ENCODE measurements around the gene MACROD2. TPM values are rescaled to one million over a fixed set of nuclear protein-coding genes. Genes with fewer than 3 reads are reported as not detected.
A peak's percentile ranks its signal among the peaks of the same experiment; 100 is the strongest.

Gene MACROD2
- total and polyA plus RNA-seq, 7 donors: 0.20 to 4.8 (median 0.87) TPM

DNA sequence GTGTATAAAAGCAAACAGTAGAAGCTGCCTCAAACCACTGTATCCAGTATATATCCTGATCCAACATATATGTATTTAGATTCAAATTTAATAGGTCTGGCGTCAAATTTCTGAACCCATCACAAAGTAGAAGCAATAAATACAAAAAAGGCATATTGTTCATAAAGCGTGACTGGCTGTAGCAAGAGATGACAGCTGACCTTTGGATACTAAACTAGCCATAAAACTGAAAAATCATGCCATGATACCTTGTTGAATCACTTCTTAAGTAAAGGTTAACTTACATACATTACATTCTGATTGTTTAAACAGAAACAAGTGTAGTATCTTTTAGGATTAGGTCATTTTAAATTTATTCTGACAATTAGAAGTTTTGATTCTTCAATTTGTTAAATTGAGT lies 714.1 kb downstream of the MACROD2 start:
- WGBS, 3 donors: 59 to 86% (median 79%) methylated on average over 2 of the region's 2 CpGs
- Histone ChIP-seq H3K4me3 (no peak overlapping the region), H3K4me1 (peaks cover 9% of the 10 kb centered on the region), H3K36me3 (ENCODE audit: insufficient read depth in 1 of 2, low read depth in 1 of 2) (no peaks in the 10 kb centered on the region), H3K27ac (no peak overlapping the region), H3K9me3 (no peaks in the 10 kb centered on the region), H3K27me3 (ENCODE audit: insufficient read depth in 3 of 3, low read length in 2 of 3) (no peaks in the 10 kb centered on the region)
- intact Hi-C loops (cut with DNase I): loop anchor here in 1 of 2 donors (10.0 kb wide), 1 partner anchor 365 kb away; no protein-coding TSS in a partner anchor
- no peak for DNase-seq
- no peak for ATAC-seq
- TF ChIP-seq, protein P1, sequence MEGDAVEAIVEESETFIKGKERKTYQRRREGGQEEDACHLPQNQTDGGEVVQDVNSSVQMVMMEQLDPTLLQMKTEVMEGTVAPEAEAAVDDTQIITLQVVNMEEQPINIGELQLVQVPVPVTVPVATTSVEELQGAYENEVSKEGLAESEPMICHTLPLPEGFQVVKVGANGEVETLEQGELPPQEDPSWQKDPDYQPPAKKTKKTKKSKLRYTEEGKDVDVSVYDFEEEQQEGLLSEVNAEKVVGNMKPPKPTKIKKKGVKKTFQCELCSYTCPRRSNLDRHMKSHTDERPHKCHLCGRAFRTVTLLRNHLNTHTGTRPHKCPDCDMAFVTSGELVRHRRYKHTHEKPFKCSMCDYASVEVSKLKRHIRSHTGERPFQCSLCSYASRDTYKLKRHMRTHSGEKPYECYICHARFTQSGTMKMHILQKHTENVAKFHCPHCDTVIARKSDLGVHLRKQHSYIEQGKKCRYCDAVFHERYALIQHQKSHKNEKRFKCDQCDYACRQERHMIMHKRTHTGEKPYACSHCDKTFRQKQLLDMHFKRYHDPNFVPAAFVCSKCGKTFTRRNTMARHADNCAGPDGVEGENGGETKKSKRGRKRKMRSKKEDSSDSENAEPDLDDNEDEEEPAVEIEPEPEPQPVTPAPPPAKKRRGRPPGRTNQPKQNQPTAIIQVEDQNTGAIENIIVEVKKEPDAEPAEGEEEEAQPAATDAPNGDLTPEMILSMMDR (IDR thresholded peaks at IDR 0.05): no peak

DNA sequence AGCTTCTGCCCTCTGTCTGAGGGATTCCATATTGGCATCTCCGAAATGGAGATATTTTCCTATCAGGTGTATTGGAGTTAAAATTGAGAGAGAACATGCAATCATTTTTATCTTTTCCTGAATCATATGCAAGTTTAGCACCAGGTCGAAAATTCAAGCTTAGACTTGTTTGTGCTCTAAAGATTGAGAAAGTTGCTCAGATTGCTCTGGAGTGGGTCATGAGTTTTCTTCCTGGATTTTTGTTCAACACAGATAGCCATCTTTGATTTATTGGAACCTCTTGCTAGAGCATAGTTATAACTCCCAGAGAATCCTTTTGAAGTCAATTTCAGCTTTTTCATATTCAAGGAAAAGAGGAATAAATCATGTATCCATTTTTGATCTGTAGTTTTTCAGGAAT lies 715.6 kb downstream of the MACROD2 start:
- DNase-seq (no peak), ATAC-seq (no peak)
- intact Hi-C loops (cut with DNase I): no loop called here
- Histone ChIP-seq H3K27me3 (ENCODE audit: insufficient read depth in 3 of 3, low read length in 2 of 3) (no peaks in the 10 kb centered on the region), H3K9me3 (no peaks in the 10 kb centered on the region), H3K36me3 (ENCODE audit: insufficient read depth in 1 of 2, low read depth in 1 of 2) (no peaks in the 10 kb centered on the region), H3K27ac (no peak overlapping the region), H3K4me3 (no peak overlapping the region), H3K4me1 (peaks cover 9% of the 10 kb centered on the region)
- 89 to 90% (median 89%) methylated on average over 2 of the region's 2 CpGs for WGBS, 3 donors
- TF ChIP-seq, protein P1 (IDR thresholded peaks at IDR 0.05): no peak

DNA sequence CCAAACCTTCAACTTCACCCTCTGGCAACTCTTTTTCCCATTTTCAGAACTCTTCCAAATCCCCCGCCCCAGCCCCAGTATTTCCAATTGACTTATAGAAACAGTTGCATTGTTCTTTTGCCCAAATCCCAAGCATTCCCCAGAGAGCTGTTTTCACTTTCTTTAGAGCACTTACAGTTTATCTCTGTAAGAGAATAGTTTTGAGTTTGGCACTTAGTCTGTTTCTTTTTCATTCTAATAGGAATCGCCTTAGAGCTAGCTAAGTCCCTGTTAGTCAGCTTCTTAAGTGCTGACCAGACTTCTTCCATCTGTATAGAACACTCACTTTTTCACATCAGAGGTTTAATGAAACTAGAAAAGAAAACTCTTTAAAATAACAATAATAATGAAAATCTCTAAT lies 716.3 kb downstream of the MACROD2 start:
- TF ChIP-seq, protein P1 (IDR thresholded peaks at IDR 0.05): no peak
- Histone ChIP-seq H3K36me3 (ENCODE audit: insufficient read depth in 1 of 2, low read depth in 1 of 2) (no peaks in the 10 kb centered on the region), H3K27ac (peak overlapping the region; percentile 26), H3K4me3 (no peak overlapping the region), H3K4me1 (peaks cover 9% of the 10 kb centered on the region), H3K9me3 (no peaks in the 10 kb centered on the region), H3K27me3 (ENCODE audit: insufficient read depth in 3 of 3, low read length in 2 of 3) (no peaks in the 10 kb centered on the region)
- 74 to 79% (median 74%) methylated on average over 2 of the region's 2 CpGs for WGBS, 3 donors
- intact Hi-C loops (cut with DNase I): no loop called here
- peak in 1 of 4 donors; percentile 52 for ATAC-seq
- no peak for DNase-seq

DNA sequence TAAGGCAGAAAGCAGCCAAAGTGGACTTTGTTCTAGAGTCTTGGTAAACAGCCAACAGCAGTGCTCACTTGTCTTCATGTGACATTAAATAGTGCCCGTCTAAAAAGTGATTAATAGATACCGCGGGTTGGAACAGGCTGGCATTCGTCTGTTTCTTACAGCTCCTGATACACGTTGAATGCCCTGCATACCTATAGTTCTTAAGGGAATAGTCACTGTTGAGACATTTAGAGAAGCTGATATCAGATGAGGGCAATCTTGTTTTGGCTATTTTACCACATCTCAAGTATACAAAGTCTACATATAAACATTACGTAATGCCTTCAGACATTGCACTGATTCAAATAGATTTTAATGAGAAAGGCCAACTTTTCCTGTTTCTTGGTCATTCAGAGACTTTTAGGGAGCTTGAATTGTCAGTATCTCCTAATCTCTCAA lies 717.0 kb downstream of the MACROD2 start:
- H3K4me3 ChIP-seq: no peak overlapping the region
- intact Hi-C loops (cut with DNase I): no loop called here
- peak overlapping the region; percentile 47 for H3K27ac ChIP-seq
- no peaks in the 10 kb centered on the region for H3K9me3 ChIP-seq
- TF ChIP-seq, protein P1 (IDR thresholded peaks at IDR 0.05): no peak
- H3K36me3 ChIP-seq (ENCODE audit: insufficient read depth in 1 of 2, low read depth in 1 of 2): no peaks in the 10 kb centered on the region
- ATAC-seq: peak; percentile 82 to 89 (median 84)
- peaks cover 9% of the 10 kb centered on the region for H3K4me1 ChIP-seq
- DNase-seq: no peak
- no peaks in the 10 kb centered on the region for H3K27me3 ChIP-seq (ENCODE audit: insufficient read depth in 3 of 3, low read length in 2 of 3)
- WGBS, 3 donors: 18 to 37% (median 30%) methylated on average over 6 of the region's 6 CpGs

DNA sequence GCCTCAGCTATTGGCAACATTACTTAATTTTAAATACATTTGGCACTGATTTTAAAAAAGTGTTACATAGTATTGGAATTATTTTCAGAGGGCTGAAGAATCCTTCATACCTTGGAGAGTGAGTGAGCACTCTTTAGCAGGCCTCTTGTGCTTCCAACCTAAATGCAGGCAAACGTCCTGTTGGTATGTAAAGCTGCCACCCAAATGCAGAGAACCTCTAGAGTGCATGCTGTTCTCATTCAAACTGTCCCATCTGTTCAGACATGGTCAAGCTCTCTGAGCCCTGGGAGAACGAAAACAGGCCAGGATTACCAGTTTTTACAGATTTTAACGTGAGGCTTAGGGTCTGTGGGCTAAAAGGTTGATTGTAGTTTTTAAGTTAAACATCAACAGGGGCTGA lies 720.1 kb downstream of the MACROD2 start:
- no peak for DNase-seq
- no peak for ATAC-seq
- intact Hi-C loops (cut with DNase I): no loop called here
- Histone ChIP-seq H3K4me3 (no peak overlapping the region), H3K27me3 (ENCODE audit: insufficient read depth in 3 of 3, low read length in 2 of 3) (no peaks in the 10 kb centered on the region), H3K36me3 (ENCODE audit: insufficient read depth in 1 of 2, low read depth in 1 of 2) (no peaks in the 10 kb centered on the region), H3K9me3 (no peaks in the 10 kb centered on the region), H3K27ac (no peak overlapping the region), H3K4me1 (peaks cover 9% of the 10 kb centered on the region)
- TF ChIP-seq, protein P1 (IDR thresholded peaks at IDR 0.05): no peak
- WGBS, 3 donors: 72 to 82% (median 75%) methylated on average over 3 of the region's 3 CpGs

All from psoas muscle (tissue), 8 donors.